Head of caudate nucleus (tissue), 42 donors: ENCODE measurements around the gene ABCF3.
"Not testable (repeated sequence)": the region's sequence is repeated elsewhere in the genome, so short reads cannot be mapped to it uniquely, and the experiment has no call there.

Source experiments
- DNase-seq, 42 donors: peaks; one replicate each; pipeline versions ENCODE4 v3.0.0 to v3.0.0-alpha.2; 2020 to 2021; ENCODE audit warnings: mixed read lengths in 7 of 42
- intact Hi-C: fragments of 100-400 bp; cut with DNase I; formaldehyde crosslinking; loops from one replicate; pipeline ENCODE4 v1.15.0; 2022

Gene ABCF3

DNA sequence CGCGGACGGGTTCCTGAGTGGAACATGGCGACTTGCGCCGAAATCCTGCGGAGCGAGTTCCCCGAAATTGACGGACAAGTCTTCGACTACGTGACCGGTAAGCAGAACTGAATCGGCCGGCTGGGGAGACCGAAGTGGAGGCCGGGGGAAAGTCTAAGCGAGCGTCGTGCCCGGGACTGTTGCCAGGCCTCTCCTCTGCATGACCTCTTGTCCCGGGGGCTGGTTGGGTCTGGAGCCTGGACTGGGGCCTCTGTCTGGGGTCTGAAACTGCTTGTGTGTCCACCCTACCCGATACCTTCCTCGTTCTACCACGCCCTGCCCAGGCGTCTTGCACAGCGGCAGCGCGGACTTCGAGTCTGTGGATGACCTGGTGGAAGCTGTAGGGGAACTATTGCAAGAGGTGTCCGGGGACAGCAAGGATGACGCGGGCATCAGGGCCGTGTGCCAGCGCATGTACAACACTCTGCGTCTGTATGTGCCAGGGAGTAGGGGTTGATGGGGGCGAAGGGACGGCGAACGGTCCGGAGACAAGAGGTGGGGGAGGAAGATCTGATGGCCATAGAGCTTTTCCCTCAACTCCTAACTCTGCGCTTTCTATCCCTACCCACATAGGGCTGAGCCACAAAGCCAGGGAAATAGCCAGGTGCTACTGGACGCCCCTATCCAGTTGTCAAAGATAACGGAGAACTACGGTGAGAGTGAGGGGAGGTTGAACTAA, at the start of gene ABCF3:
TSS of gene ABCF3 (plus strand) at position 16 of the 718 bp plus-strand sequence. CDS start at position 25, 9 bp downstream.
- intact Hi-C loops, result loop anchor here (1.0 to 2.0 kb wide), 2 partner anchors 62 to 113 kb away; partner anchors contain the start of genes ALG3, EEF1AKMT4 and PSMD2
- peak in 1 of 42 donors; percentile 16 for DNase-seq

- no peak for DNase-seq
- intact Hi-C loops, result no loop called here
Observed at GRCh38 chr3:184140436-184140835, 45.6 kb upstream of the ABCF3 start.

GRCh38 chr3:184142199-184142598, 43.8 kb upstream of the ABCF3 start:
- intact Hi-C loops, result no loop called here
- DNase-seq, result no peak

DNA sequence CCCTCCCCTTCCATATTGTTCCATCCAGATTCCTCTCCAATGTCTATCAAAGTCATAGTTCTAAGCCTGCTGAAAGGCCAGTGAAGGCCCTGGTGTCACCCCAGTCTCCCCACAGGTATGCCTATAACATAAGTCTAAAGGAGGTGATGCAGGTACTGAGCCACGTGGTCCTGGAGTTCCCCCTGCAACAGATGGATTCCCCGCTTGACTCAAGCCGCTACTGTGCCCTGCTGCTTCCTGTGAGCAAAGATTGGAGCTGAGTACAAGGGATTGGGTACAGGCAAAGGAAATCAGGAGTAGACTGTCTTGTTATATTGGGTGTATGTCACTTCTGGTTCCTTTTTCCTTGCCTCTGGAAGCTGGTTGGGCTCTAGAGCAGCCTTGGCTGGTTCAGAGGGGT, 42.7 kb upstream of the ABCF3 start:
- DNase-seq, result no peak
- intact Hi-C loops, result no loop called here

DNA sequence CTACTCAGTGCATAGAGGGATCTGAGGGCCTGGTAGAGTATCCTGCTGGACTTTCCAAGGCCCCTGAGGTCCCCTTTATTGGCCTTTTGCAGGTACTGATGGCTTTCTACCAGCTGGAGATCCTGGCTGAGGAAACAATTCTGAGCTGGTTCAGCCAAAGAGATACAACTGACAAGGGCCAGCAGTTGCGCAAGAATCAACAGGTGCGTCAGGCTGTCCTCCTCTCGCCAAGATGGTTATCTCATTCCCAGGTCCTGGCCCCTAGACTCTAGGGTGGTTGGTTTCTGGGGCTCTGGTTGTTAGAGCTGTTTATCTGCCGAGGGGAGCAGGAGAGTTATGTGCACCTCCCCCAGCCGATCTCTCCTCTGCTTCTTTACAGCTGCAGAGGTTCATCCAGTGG, 41.5 kb upstream of the ABCF3 start:
- intact Hi-C loops, result no loop called here
- DNase-seq, result no peak

GRCh38 chr3:184145111-184145524, 40.9 kb upstream of the ABCF3 start:
- DNase-seq, result peak in 16 of 42 donors; percentile 9 to 57 (median 29)

DNA sequence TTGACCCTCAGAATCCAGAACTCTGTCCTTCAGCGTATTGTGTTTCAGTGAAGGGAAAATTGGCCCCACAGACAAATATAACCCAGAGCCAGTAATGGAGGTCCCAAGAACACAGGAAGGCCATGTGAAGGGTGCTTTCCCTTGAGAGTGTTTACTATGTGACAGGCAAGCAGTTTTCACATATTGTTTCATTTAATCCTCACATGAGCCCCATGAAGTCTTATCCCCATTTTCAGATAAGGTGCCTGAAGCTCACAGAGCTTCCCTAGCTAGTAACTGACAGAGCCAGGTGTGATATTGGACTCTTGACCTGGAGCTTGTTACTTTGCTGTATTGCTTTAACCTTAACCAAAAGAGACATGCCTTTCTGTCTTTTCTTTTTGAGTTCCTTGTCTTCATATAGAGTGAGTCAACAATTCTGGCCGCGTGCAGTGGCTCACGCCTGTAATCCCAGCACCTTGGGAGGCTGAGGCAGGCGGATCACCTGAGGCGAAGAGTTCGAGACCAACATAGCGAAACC, 40.2 kb upstream of the ABCF3 start:
- intact Hi-C loops, result no loop called here
- no peak for DNase-seq

More at GRCh38 chr3:184145111-184145524, 40.9 kb upstream of the ABCF3 start:
- intact Hi-C loops, result no loop called here

GRCh38 chr3:184148076-184148475, 37.9 kb upstream of the ABCF3 start:
- intact Hi-C loops, result no loop called here
- no peak for DNase-seq

- intact Hi-C loops, result no loop called here
- DNase-seq, result no peak
Observed at GRCh38 chr3:184149123-184149522, 36.9 kb upstream of the ABCF3 start.

DNA sequence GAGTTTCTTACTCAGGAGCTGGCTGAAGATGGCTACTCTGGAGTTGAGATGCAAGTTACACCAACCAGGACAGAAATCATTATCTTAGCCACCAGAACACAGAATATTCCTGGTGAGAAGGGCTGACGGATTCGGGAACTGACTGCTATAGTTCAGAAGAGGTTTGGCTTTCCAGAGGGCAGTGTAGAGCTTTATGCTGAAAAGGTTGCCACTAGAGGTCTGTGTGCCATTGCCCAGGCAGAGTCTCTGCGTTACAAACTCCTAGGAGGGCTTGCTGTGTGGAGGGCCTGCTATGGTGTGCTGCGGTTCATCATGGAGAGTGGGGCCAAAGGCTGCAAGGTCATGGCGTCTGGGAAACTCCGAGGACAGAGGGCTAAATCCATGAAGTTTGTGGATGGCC, 36.2 kb upstream of the ABCF3 start:
- DNase-seq, intact Hi-C loops: not testable (repeated sequence)

- DNase-seq, result peak in 41 of 42 donors; percentile 36 to 87 (median 72)
- intact Hi-C loops, result loop anchor here (2.0 kb wide), 1 partner anchor 20 kb away; the partner anchor contains the start of gene EIF2B5
Observed at GRCh38 chr3:184154885-184155643, 30.9 kb upstream of the ABCF3 start, which contains the start of gene DVL3. Gene DVL3 (plus strand): TSS chr3:184155377. CDS start chr3:184155636, 259 bp downstream.

- peak in 24 of 42 donors; percentile 11 to 65 (median 28) for DNase-seq
- intact Hi-C loops, result loop anchor here (2.0 kb wide), 1 partner anchor 21 kb away; the partner anchor contains the start of gene EIF2B5
Observed at GRCh38 chr3:184155644-184156521, 30.1 kb upstream of the ABCF3 start.

- DNase-seq, result peak in 36 of 42 donors; percentile 20 to 79 (median 54)
- intact Hi-C loops, result no loop called here
Observed at GRCh38 chr3:184156522-184156955, 29.5 kb upstream of the ABCF3 start.

- intact Hi-C loops, result no loop called here
- DNase-seq, result no peak
Observed at GRCh38 chr3:184157206-184157605, 28.8 kb upstream of the ABCF3 start.

- DNase-seq, result no peak
- intact Hi-C loops, result no loop called here
Observed at GRCh38 chr3:184158404-184158803, 27.6 kb upstream of the ABCF3 start.

- no peak for DNase-seq
- intact Hi-C loops, result no loop called here
Observed at GRCh38 chr3:184160456-184160855, 25.5 kb upstream of the ABCF3 start.

DNA sequence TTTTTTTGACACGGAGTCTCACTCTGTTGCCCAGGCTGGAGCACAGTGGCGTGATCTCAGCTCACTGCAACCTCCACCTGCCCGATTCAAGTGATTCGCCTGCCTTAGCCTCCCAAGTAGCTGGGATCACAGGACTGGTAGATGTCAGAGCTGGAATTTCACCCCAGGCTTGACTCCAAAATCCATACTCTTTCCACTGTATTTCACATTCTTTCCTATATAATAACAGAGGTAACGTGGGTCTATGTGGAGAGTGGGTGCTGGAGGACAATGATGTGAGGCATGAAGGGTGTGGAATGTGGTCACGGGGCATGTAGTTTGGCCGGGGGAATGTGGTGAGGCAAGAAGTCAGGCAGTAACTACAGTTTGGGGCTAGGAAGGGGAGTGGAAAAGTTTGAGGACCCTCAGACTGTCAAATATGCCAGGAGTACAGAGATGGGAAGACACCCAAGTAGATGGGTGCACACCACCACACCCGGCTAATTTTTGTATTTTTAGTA, 23.4 kb upstream of the ABCF3 start:
- DNase-seq, intact Hi-C loops: not testable (repeated sequence)

DNA sequence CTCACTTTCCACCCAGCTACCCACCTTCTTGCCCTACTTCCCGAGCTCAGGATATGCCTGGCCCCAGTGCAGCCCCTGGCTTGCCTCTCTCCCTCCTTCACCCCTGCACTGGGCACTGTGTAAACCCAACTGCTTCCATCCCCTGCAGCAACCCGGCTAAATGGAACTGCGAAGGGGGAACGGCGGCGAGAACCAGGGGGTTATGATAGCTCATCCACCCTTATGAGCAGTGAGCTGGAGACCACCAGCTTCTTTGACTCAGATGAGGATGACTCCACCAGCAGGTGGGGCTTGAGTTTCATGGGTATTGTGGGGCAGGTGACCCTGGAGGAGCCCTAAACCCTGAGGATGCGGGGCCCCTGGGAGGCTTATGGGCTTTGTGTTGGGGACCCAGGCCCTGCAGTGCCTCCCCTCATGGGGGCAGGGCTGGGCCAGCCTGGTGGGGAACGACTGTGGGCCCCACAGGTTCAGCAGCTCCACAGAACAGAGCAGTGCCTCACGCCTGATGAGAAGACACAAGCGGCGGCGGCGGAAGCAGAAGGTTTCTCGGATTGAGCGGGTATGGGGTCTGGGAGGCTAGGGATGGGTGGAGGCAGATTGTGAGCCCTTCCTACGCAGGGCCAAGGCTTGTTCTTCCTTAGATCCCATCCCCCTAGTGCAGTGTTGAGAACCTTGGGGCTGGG, 21.2 kb upstream of the ABCF3 start:
- intact Hi-C loops, result no loop called here

More for the DNA sequence above, 21.2 kb upstream of the ABCF3 start:
- DNase-seq, result no peak
